Fibroblast of peridontal ligament (primary cell): Measurements from ENCODE around the gene XRCC5.
"Not testable (repeated sequence)": the region's sequence is repeated elsewhere in the genome, so short reads cannot be mapped to it uniquely, and the experiment has no call there.

Source experiments
- DNase-seq: peaks from one replicate; pipeline ENCODE4 v3.0.0-alpha.2; 2010; ENCODE audit errors: extremely low read depth

The XRCC5 gene

GRCh38 chr2:216108967-216109921, at the start of gene XRCC5:
TSS of gene XRCC5 (plus strand) at chr2:216109348. CDS start at chr2:216109437, 89 bp downstream.
- DNase-seq = peak; percentile 97

GRCh38 chr2:216064014-216064630, 45.0 kb upstream of the XRCC5 start:
- no peak for DNase-seq

- no peak for DNase-seq
These were observed 44.5 kb upstream of the XRCC5 start for GRCh38 chr2:216064665-216065064.

- DNase-seq = peak; percentile 41
These were observed 42.9 kb upstream of the XRCC5 start for GRCh38 chr2:216066230-216066629.

- DNase-seq = no peak
These were observed 40.1 kb upstream of the XRCC5 start for GRCh38 chr2:216069028-216069427.

- DNase-seq = no peak
These were observed 39.0 kb upstream of the XRCC5 start for GRCh38 chr2:216070195-216070594.

- no peak for DNase-seq
These were observed 37.9 kb upstream of the XRCC5 start for GRCh38 chr2:216071111-216071851.

- no peak for DNase-seq
These were observed 36.7 kb upstream of the XRCC5 start for GRCh38 chr2:216072473-216072872.

- no peak for DNase-seq
These were observed 35.4 kb upstream of the XRCC5 start for GRCh38 chr2:216073773-216074172.

GRCh38 chr2:216074380-216074779, 34.8 kb upstream of the XRCC5 start:
- DNase-seq = no peak

GRCh38 chr2:216074794-216075193, 34.4 kb upstream of the XRCC5 start:
- no peak for DNase-seq

GRCh38 chr2:216075510-216076485, 33.4 kb upstream of the XRCC5 start:
- no peak for DNase-seq

- no peak for DNase-seq
These were observed 30.4 kb upstream of the XRCC5 start for GRCh38 chr2:216078776-216079175.

GRCh38 chr2:216080048-216080447, 29.1 kb upstream of the XRCC5 start:
- DNase-seq = not testable (repeated sequence)

GRCh38 chr2:216081012-216081411, 28.1 kb upstream of the XRCC5 start:
- DNase-seq = no peak

GRCh38 chr2:216081487-216082116, 27.5 kb upstream of the XRCC5 start, which contains the start of the genes PECR and TMEM169:
TSS of gene PECR (minus strand) at chr2:216081809. CDS start at chr2:216081741, 68 bp downstream.
TSS of gene TMEM169 (plus strand) at chr2:216081919. CDS start at chr2:216095964, 14,045 bp downstream.
- peak; percentile 27 for DNase-seq

GRCh38 chr2:216082117-216082711, 26.9 kb upstream of the XRCC5 start:
- DNase-seq = no peak

GRCh38 chr2:216082805-216083204, 26.3 kb upstream of the XRCC5 start:
- no peak for DNase-seq

GRCh38 chr2:216083464-216084281, 25.5 kb upstream of the XRCC5 start:
- DNase-seq = no peak
